Measurements from ENCODE around the gene RALGDS.

- TF ChIP-seq, protein P1, sequence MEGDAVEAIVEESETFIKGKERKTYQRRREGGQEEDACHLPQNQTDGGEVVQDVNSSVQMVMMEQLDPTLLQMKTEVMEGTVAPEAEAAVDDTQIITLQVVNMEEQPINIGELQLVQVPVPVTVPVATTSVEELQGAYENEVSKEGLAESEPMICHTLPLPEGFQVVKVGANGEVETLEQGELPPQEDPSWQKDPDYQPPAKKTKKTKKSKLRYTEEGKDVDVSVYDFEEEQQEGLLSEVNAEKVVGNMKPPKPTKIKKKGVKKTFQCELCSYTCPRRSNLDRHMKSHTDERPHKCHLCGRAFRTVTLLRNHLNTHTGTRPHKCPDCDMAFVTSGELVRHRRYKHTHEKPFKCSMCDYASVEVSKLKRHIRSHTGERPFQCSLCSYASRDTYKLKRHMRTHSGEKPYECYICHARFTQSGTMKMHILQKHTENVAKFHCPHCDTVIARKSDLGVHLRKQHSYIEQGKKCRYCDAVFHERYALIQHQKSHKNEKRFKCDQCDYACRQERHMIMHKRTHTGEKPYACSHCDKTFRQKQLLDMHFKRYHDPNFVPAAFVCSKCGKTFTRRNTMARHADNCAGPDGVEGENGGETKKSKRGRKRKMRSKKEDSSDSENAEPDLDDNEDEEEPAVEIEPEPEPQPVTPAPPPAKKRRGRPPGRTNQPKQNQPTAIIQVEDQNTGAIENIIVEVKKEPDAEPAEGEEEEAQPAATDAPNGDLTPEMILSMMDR (IDR thresholded peaks at IDR 0.05): peak in 3 of 12 donors; percentile 22 to 61 (median 50)
- no peak for TF ChIP-seq POLR2A (IDR thresholded peaks at IDR 0.05)
Observed at GRCh38 chr9:133094842-133095393, 26.1 kb downstream of the RALGDS start.
